ENCODE measurements around the gene TMCC2. TPM values are rescaled to one million over a fixed set of nuclear protein-coding genes. Genes with fewer than 3 reads are reported as not detected.
A peak's percentile ranks its signal among the peaks of the same experiment; 100 is the strongest.
"Not testable (repeated sequence)": the region's sequence is repeated elsewhere in the genome, so short reads cannot be mapped to it uniquely, and the experiment has no call there.

Gene TMCC2, protein sequence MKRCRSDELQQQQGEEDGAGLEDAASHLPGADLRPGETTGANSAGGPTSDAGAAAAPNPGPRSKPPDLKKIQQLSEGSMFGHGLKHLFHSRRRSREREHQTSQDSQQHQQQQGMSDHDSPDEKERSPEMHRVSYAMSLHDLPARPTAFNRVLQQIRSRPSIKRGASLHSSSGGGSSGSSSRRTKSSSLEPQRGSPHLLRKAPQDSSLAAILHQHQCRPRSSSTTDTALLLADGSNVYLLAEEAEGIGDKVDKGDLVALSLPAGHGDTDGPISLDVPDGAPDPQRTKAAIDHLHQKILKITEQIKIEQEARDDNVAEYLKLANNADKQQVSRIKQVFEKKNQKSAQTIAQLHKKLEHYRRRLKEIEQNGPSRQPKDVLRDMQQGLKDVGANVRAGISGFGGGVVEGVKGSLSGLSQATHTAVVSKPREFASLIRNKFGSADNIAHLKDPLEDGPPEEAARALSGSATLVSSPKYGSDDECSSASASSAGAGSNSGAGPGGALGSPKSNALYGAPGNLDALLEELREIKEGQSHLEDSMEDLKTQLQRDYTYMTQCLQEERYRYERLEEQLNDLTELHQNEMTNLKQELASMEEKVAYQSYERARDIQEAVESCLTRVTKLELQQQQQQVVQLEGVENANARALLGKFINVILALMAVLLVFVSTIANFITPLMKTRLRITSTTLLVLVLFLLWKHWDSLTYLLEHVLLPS
- total RNA-seq: 3.4 and 4.7 TPM in 2 replicates
- long read RNA-seq, partial matches to known transcripts: 1 of 1 reads
- long read RNA-seq, other reads (novel, unspliced or antisense): 0 of 1 reads

DNA sequence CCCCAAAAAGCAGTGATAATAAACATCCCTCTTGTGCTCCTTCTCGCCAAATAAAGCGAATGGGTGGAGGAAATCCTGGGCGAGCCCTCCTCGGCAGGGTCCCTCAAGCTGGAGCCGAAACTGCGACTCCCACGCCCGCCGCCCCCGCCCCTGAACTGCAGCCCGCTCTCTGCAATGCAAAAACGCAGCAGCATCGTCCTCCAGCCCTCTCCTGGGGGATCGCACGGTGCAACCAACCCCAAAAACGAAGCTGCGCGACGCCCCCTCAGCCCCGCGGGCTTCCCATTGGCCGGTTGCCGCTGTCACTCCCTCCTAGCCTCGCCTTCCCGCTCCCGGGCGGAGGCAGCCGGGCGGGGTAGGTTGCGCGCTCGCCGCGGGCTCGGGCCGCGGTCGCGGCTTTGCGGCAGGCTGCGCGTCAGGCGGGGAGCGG lies at the start of gene TMCC2:
TSS of gene TMCC2 (plus strand) at position 363 of the 430 bp plus-strand sequence. CDS start 619 bp downstream, outside the sequence.
- Mint-ChIP-seq H3K4me3 (ENCODE audit: unreplicated experiment) (peak within 1 kb of the TSS; percentile 84), H3K36me3 (ENCODE audit: unreplicated experiment) (no peaks in the 10 kb centered on the region), H3K9me3 (ENCODE audit: unreplicated experiment) (no peaks in the 10 kb centered on the region), H3K4me1 (ENCODE audit: unreplicated experiment) (peaks cover 27% of the 10 kb centered on the region), H3K27ac (ENCODE audit: unreplicated experiment) (no peak within 1 kb of the TSS), H3K27me3 (ENCODE audit: unreplicated experiment) (peaks cover 32% of the 10 kb centered on the region)
- TF ChIP-seq, protein P1, sequence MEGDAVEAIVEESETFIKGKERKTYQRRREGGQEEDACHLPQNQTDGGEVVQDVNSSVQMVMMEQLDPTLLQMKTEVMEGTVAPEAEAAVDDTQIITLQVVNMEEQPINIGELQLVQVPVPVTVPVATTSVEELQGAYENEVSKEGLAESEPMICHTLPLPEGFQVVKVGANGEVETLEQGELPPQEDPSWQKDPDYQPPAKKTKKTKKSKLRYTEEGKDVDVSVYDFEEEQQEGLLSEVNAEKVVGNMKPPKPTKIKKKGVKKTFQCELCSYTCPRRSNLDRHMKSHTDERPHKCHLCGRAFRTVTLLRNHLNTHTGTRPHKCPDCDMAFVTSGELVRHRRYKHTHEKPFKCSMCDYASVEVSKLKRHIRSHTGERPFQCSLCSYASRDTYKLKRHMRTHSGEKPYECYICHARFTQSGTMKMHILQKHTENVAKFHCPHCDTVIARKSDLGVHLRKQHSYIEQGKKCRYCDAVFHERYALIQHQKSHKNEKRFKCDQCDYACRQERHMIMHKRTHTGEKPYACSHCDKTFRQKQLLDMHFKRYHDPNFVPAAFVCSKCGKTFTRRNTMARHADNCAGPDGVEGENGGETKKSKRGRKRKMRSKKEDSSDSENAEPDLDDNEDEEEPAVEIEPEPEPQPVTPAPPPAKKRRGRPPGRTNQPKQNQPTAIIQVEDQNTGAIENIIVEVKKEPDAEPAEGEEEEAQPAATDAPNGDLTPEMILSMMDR (IDR thresholded peaks at IDR 0.05): no peak
- peak; percentile 94 for DNase-seq (ENCODE audit: extremely low spot score, unreplicated experiment)

DNA sequence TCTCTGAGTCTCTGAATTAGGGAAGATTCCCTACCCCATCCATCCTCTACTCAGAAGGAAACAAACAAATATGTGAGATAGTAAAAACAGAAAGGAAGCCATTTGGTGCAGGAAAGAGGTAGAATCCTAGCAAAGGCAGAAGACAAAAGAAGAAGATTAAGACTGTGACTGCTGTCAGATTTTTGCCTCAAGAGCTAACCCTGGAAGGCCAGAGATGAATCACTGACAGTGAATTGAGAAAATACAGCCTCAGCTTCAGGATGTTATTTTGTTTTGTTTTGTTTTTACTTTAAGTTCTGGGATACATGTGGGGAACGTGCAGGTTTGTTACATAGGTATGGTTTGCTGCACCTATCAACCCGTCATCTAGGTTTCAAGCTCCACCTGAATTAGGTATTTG lies 47.9 kb upstream of the TMCC2 start:
- Mint-ChIP-seq H3K27me3 (ENCODE audit: unreplicated experiment) (no peaks in the 10 kb centered on the region), H3K4me3 (ENCODE audit: unreplicated experiment) (no peak overlapping the region), H3K36me3 (ENCODE audit: unreplicated experiment) (peaks cover 5% of the 10 kb centered on the region), H3K27ac (ENCODE audit: unreplicated experiment) (peak overlapping the region; percentile 76), H3K4me1 (ENCODE audit: unreplicated experiment) (peaks cover 36% of the 10 kb centered on the region), H3K9me3 (ENCODE audit: unreplicated experiment) (no peaks in the 10 kb centered on the region)
- no peak for DNase-seq (ENCODE audit: extremely low spot score, unreplicated experiment)
- TF ChIP-seq, protein P1 (IDR thresholded peaks at IDR 0.05): no peak

DNA sequence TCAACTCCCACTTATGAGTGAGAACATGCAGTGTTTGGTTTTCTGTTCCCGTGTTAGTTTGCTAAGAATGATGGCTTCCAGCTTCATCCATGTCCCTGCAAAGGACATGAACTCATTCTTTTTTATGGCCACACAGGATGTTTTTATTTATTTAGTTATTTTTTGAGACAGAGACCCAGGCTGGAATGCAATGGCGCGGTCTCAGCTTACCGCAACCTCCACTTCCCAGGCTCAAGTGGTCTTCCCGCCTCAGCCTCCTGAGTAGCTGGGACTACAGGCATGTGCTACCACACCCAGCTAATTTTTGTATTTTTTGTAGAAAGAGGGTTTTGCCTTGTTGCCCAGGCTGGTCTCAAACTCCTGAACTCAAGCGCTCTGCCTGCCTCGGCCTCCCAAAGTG lies 47.4 kb upstream of the TMCC2 start:
- H3K9me3 Mint-ChIP-seq (ENCODE audit: unreplicated experiment); H3K27me3 Mint-ChIP-seq (ENCODE audit: unreplicated experiment); DNase-seq (ENCODE audit: extremely low spot score, unreplicated experiment); H3K36me3 Mint-ChIP-seq (ENCODE audit: unreplicated experiment); H3K4me3 Mint-ChIP-seq (ENCODE audit: unreplicated experiment): not testable (repeated sequence)
- peak overlapping the region; percentile 76 for H3K27ac Mint-ChIP-seq (ENCODE audit: unreplicated experiment)
- peaks cover 32% of the 10 kb centered on the region for H3K4me1 Mint-ChIP-seq (ENCODE audit: unreplicated experiment)

DNA sequence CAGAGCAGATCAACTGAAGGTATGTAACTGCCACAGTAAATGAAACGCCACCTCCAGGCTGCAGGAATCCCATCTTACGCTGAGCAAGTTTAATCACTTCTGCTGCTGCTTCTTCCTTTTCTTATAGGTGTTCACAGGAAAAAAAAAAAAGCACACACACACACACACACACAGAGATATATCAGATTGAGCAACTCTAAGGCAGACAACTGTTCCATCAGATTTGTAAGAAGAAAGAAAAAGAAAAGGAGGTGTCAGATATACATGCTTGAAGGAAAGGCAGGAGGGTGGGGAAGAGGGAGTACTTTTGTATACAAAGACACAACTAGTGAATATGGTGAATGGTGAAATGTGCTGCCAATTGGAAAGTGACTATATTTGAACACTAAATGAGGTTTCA lies 44.8 kb upstream of the TMCC2 start:
- Mint-ChIP-seq H3K9me3 (ENCODE audit: unreplicated experiment) (no peaks in the 10 kb centered on the region), H3K4me1 (ENCODE audit: unreplicated experiment) (peaks cover 25% of the 10 kb centered on the region), H3K4me3 (ENCODE audit: unreplicated experiment) (no peak overlapping the region), H3K36me3 (ENCODE audit: unreplicated experiment) (peaks cover 11% of the 10 kb centered on the region), H3K27me3 (ENCODE audit: unreplicated experiment) (no peaks in the 10 kb centered on the region), H3K27ac (ENCODE audit: unreplicated experiment) (no peak overlapping the region)
- no peak for DNase-seq (ENCODE audit: extremely low spot score, unreplicated experiment)
- TF ChIP-seq, protein P1 (IDR thresholded peaks at IDR 0.05): no peak

DNA sequence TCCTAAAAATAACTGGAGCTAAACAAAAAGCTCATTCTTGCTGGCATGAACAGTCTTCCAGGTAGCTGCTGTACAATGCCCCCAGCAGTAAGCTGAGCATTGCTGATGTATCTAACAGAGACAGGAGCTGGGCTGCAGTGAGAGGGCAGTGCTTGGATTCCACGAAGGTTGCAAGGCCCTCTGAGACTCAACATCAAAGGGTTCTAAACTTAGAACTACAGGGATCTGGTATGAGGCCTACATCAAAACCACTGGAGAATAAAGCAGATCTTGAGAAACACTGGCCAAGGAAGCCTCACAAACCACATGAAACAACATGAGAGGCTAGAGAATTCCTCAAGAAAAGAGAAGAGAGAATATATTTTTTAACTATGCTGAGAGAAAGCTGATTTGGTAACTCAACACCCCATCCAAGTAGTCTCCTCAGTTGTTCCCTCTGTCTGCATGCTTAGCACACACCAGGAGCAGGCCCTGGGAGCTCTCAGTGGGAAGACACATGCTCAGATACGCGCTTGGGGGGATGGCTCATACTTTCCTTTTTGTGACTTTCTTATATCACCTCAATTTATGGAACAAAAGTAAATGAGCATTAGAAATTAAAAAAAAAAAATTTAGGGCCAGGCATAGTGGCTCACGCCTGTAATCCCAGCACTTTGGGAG lies 43.9 kb upstream of the TMCC2 start:
- DNase-seq (ENCODE audit: extremely low spot score, unreplicated experiment): no peak
- TF ChIP-seq, protein P1 (IDR thresholded peaks at IDR 0.05): no peak
- peaks cover 11% of the 10 kb centered on the region for H3K36me3 Mint-ChIP-seq (ENCODE audit: unreplicated experiment)
- H3K4me1 Mint-ChIP-seq (ENCODE audit: unreplicated experiment): peaks cover 26% of the 10 kb centered on the region
- no peaks in the 10 kb centered on the region for H3K27me3 Mint-ChIP-seq (ENCODE audit: unreplicated experiment)
- H3K27ac Mint-ChIP-seq (ENCODE audit: unreplicated experiment): no peak overlapping the region
- no peak overlapping the region for H3K4me3 Mint-ChIP-seq (ENCODE audit: unreplicated experiment)
- H3K9me3 Mint-ChIP-seq (ENCODE audit: unreplicated experiment): no peaks in the 10 kb centered on the region
